Loucy (cell line): ENCODE data around the gene SYT9.
"Not testable (repeated sequence)": the region's sequence is repeated elsewhere in the genome, so short reads cannot be mapped to it uniquely, and the experiment has no call there.

Experiments
- H2AFZ ChIP-seq: fragments of 200-600 bp; sonication (generic); 2 replicates; pipeline ENCODE4 v1.6.0; 2016; ENCODE audit warnings: antibody characterized with exemption, mild to moderate bottlenecking, low read length, moderate library complexity
- H3F3A ChIP-seq: fragments of 200-600 bp; 2 replicates; pipeline ENCODE4 v1.6.0; 2016; ENCODE audit warnings: antibody characterized with exemption, low read depth, mild to moderate bottlenecking
- H3K27me3 ChIP-seq: fragments of 200-600 bp; sonication (generic); 2 replicates; pipeline ENCODE4 v1.6.1; 2014; ENCODE audit warnings: low read length, mild to moderate bottlenecking; ENCODE audit not compliant: insufficient read depth, poor library complexity, severe bottlenecking
- H3K36me3 ChIP-seq: fragments of 200-600 bp; sonication (generic); 2 replicates; pipeline ENCODE4 v1.6.1; 2016; ENCODE audit warnings: low read length; ENCODE audit not compliant: insufficient read depth
- H3K4me1 ChIP-seq: fragments of 200-600 bp; sonication (generic); 2 replicates; pipeline ENCODE4 v1.5.1; 2014; ENCODE audit warnings: low read length, mild to moderate bottlenecking; ENCODE audit not compliant: insufficient read depth, poor library complexity, severe bottlenecking
- H3K4me2 ChIP-seq: fragments of 200-600 bp; sonication (generic); 2 replicates; pipeline ENCODE4 v1.6.0; 2014; ENCODE audit warnings: antibody characterized with exemption, low read length, low read depth, mild to moderate bottlenecking; ENCODE audit not compliant: poor library complexity, severe bottlenecking
- H3K4me3 ChIP-seq: fragments of 200-600 bp; sonication (generic); 2 replicates; pipeline ENCODE4 v1.5.1; 2014; ENCODE audit warnings: low read length, mild to moderate bottlenecking, mixed read lengths; ENCODE audit not compliant: poor library complexity, severe bottlenecking
- H3K79me2 ChIP-seq: fragments of 200-600 bp; sonication (generic); 2 replicates; pipeline ENCODE4 v1.6.1; 2014; ENCODE audit warnings: low read length; ENCODE audit not compliant: insufficient read depth
- H3K9ac ChIP-seq: fragments of 200-600 bp; sonication (generic); 2 replicates; pipeline ENCODE4 v1.6.0; 2014; ENCODE audit warnings: mild to moderate bottlenecking, low read depth, low read length, moderate library complexity; ENCODE audit not compliant: poor library complexity, severe bottlenecking
- H3K9me2 ChIP-seq: fragments of 200-600 bp; sonication (generic); replicated peaks from 2 replicates; pipeline ENCODE4 v1.6.1; 2016; ENCODE audit warnings: low read depth, low read length, mixed read lengths
- H3K9me3 ChIP-seq: fragments of 200-600 bp; sonication (generic); 2 replicates; pipeline ENCODE4 v1.6.1; 2014; ENCODE audit warnings: mild to moderate bottlenecking, antibody characterized with exemption, low read length, low read depth; ENCODE audit not compliant: insufficient read depth
- H4K20me1 ChIP-seq: fragments of 200-600 bp; sonication (generic); 2 replicates; pipeline ENCODE4 v1.6.0; 2014; ENCODE audit warnings: antibody characterized with exemption, low read length, mild to moderate bottlenecking; ENCODE audit not compliant: insufficient read depth, poor library complexity, severe bottlenecking
- CTCF ChIP-seq: fragments of 200-600 bp; sonication (generic); conservative IDR thresholded peaks from 2 replicates; pipeline ENCODE4 v1.5.1; 2014; ENCODE audit warnings: mild to moderate bottlenecking, antibody characterized with exemption, low read length
- EZH2phosphoT487 ChIP-seq: fragments of 200-600 bp; IDR thresholded peaks from 2 replicates; pipeline ENCODE4 v1.6.1; 2018; ENCODE audit warnings: antibody characterized with exemption, mild to moderate bottlenecking, moderate library complexity, borderline replicate concordance

Gene SYT9

GRCh38 chr11:7321473-7322450, 70.1 kb downstream of the SYT9 start:
- H3K36me3 ChIP-seq: no peaks in the 10 kb centered on the region
- H3K27me3 ChIP-seq: no peaks in the 10 kb centered on the region
- no peak for TF ChIP-seq EZH2phosphoT487
- no peak for TF ChIP-seq CTCF
- H3K4me2 ChIP-seq: no peak overlapping the region
- H3K4me1 ChIP-seq: no peaks in the 10 kb centered on the region
- no peak overlapping the region for H3K4me3 ChIP-seq
- no peaks in the 10 kb centered on the region for H4K20me1 ChIP-seq
- H3K79me2 ChIP-seq: no peaks in the 10 kb centered on the region
- H3K9ac ChIP-seq: no peak overlapping the region
- H3K9me3 ChIP-seq: no peaks in the 10 kb centered on the region
- no peaks in the 10 kb centered on the region for H3F3A ChIP-seq
- H3K9me2 ChIP-seq: no peaks in the 10 kb centered on the region
- H2AFZ ChIP-seq: no peak overlapping the region

- no peaks in the 10 kb centered on the region for H3K27me3 ChIP-seq
- no peaks in the 10 kb centered on the region for H3K79me2 ChIP-seq
- H3K4me2 ChIP-seq: no peak overlapping the region
- H3K4me3 ChIP-seq: no peak overlapping the region
- TF ChIP-seq CTCF: no peak
- TF ChIP-seq EZH2phosphoT487: no peak
- no peaks in the 10 kb centered on the region for H3K9me2 ChIP-seq
- no peaks in the 10 kb centered on the region for H3K36me3 ChIP-seq
- H2AFZ ChIP-seq: no peak overlapping the region
- H3K4me1 ChIP-seq: no peaks in the 10 kb centered on the region
- no peak overlapping the region for H3K9ac ChIP-seq
- H3F3A ChIP-seq: no peaks in the 10 kb centered on the region
- H4K20me1 ChIP-seq: no peaks in the 10 kb centered on the region
- no peaks in the 10 kb centered on the region for H3K9me3 ChIP-seq
These were observed 80.7 kb downstream of the SYT9 start for GRCh38 chr11:7332451-7332850.

- no peaks in the 10 kb centered on the region for H3K79me2 ChIP-seq
- no peak overlapping the region for H3K4me2 ChIP-seq
- H3K9ac ChIP-seq: no peak overlapping the region
- H3K4me1 ChIP-seq: no peaks in the 10 kb centered on the region
- no peaks in the 10 kb centered on the region for H3K9me2 ChIP-seq
- no peak overlapping the region for H3K4me3 ChIP-seq
- H3F3A ChIP-seq: no peaks in the 10 kb centered on the region
- H3K9me3 ChIP-seq: no peaks in the 10 kb centered on the region
- H3K27me3 ChIP-seq: no peaks in the 10 kb centered on the region
- H3K36me3 ChIP-seq: no peaks in the 10 kb centered on the region
- TF ChIP-seq EZH2phosphoT487 (no peak), CTCF (no peak)
- no peaks in the 10 kb centered on the region for H4K20me1 ChIP-seq
- H2AFZ ChIP-seq: no peak overlapping the region
These were observed 81.3 kb downstream of the SYT9 start for GRCh38 chr11:7332962-7333361.

- not testable (repeated sequence) for H2AFZ ChIP-seq, H3K9me2 ChIP-seq, H3K9ac ChIP-seq, H3K79me2 ChIP-seq, H3K9me3 ChIP-seq, H3K27me3 ChIP-seq, H3K4me2 ChIP-seq, H3K4me1 ChIP-seq, H4K20me1 ChIP-seq, H3K36me3 ChIP-seq, H3K4me3 ChIP-seq, H3F3A ChIP-seq
These were observed 83.7 kb downstream of the SYT9 start for GRCh38 chr11:7335442-7335841.
